Central memory CD8-positive, alpha-beta T cell (primary cell): ENCODE results near the gene OPN1MW.
"Not testable (repeated sequence)": the region's sequence is repeated elsewhere in the genome, so short reads cannot be mapped to it uniquely, and the experiment has no call there.

Source experiments
- ATAC-seq: fragments of 150-1000 bp; cut with Tn5 transposase; replicated peaks from 2 replicates; pipeline ENCODE4 v1.10.0; 2022; ENCODE audit warnings: mild to moderate bottlenecking, moderate FRiP score, moderate number of reproducible peaks; ENCODE audit not compliant: poor library complexity, severe bottlenecking; ENCODE audit errors: extremely low read depth
- DNase-seq, 2 donors: peaks; one replicate each; pipeline ENCODE4 v3.0.0; 2021; ENCODE audit warnings: low spot score in 2 of 2
- H3K27ac Mint-ChIP-seq: one replicate; pipeline ENCODE4 v1.8.0; 2022; ENCODE audit warnings: low read depth, mild to moderate bottlenecking, moderate library complexity, mixed read lengths
- H3K27me3 Mint-ChIP-seq: one replicate; pipeline ENCODE4 v1.8.0; 2022; ENCODE audit warnings: mixed read lengths
- H3K36me3 Mint-ChIP-seq: one replicate; pipeline ENCODE4 v1.8.0; 2022; ENCODE audit warnings: mild to moderate bottlenecking, moderate library complexity, mixed read lengths; ENCODE audit not compliant: insufficient read depth
- H3K4me1 Mint-ChIP-seq: one replicate; pipeline ENCODE4 v1.8.0; 2022; ENCODE audit warnings: mixed read lengths
- H3K4me3 Mint-ChIP-seq: one replicate; pipeline ENCODE4 v1.8.0; 2022; ENCODE audit warnings: mild to moderate bottlenecking, moderate library complexity, mixed read lengths
- H3K9me3 Mint-ChIP-seq: one replicate; pipeline ENCODE4 v1.8.0; 2022; ENCODE audit warnings: mixed read lengths

Gene OPN1MW

DNA sequence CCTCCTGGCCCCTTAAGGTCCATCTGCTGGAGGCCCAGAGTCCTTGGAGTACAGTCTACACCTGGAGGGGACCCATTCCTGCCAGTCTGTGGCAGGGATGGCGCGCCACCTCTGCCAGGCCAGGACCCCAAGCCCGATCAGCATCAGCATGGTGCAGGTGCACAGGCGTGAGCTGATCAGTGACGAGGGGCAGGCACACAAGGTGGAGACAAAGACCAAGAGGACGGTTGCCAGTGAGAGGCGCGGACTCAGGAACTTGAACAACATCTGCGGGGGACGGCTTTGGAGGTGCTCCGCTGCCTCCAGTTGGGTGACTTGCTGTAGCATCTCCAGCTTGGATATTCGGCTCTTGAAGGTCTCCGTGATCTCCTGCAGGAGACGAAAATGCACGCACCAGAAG lies 23.1 kb upstream of the OPN1MW start:
- not testable (repeated sequence) for H3K4me1 Mint-ChIP-seq

DNA sequence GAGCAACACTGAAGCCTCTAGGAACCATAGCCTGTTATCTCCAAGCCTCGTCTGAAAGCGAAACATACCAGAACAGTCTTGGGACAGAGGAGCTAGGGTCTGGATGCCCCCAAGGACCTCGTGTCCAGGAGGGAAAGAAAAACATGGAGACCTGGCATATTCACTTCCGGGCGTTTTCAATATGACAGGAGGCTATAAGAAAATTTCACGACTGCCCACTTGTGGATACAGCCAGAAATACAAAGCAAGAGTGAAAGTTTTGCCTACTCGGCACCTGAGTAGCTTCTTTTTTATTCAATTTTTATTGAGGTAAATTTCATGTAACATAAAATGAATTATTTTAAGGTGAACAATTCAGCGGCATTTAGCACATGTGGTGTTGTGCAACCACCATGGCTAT lies 17.5 kb upstream of the OPN1MW start:
- not testable (repeated sequence) for ATAC-seq, H3K9me3 Mint-ChIP-seq, H3K27me3 Mint-ChIP-seq, H3K4me1 Mint-ChIP-seq, H3K36me3 Mint-ChIP-seq, H3K27ac Mint-ChIP-seq, H3K4me3 Mint-ChIP-seq, DNase-seq

More for the DNA sequence above, 23.1 kb upstream of the OPN1MW start:
- DNase-seq, H3K27me3 Mint-ChIP-seq, H3K27ac Mint-ChIP-seq, H3K9me3 Mint-ChIP-seq, H3K36me3 Mint-ChIP-seq, ATAC-seq, H3K4me3 Mint-ChIP-seq: not testable (repeated sequence)

DNA sequence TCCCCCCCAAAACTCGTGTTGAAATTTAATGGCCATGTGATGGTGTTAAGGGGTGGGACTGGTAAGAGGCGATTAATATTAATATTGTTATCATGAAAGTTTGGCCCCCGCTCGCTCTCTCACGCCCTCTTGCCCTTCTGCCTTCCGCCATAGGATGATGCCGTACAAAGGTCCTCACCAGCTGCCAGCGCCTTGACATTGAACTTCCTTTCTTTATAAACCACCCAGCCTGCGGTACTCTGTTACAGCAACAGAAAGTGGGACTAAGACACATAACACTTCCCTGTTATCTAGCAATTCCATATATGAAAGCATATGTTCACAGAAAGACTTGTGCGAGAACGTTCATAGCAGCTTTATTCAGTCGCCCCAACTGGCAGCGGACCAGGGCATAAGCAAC lies 14.0 kb upstream of the OPN1MW start:
- not testable (repeated sequence) for H3K4me3 Mint-ChIP-seq, H3K4me1 Mint-ChIP-seq, H3K27ac Mint-ChIP-seq, DNase-seq, H3K27me3 Mint-ChIP-seq, H3K36me3 Mint-ChIP-seq, ATAC-seq, H3K9me3 Mint-ChIP-seq

DNA sequence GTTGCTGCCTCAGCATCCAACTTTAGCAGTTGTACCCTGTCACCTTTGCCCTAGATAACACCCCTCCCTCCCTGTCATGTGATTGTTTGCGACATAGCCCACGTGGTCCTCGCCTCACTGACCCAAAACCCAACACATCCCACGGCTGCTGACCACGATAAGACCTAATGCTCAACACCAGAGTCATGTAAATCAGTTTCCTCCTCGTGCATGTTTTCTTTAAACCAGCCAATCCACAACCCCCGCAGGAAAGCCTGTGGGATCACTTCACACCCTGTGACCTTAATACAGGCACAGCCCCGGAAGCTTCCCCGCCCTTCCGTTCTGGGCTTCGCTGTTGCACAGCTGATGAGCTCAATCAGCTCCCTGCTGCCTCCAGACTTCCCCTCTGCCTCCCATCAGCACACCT lies 9.9 kb upstream of the OPN1MW start:
- not testable (repeated sequence) for H3K36me3 Mint-ChIP-seq, DNase-seq, H3K4me3 Mint-ChIP-seq, H3K27me3 Mint-ChIP-seq, H3K9me3 Mint-ChIP-seq, H3K4me1 Mint-ChIP-seq, H3K27ac Mint-ChIP-seq
- peak; percentile 95 for ATAC-seq

DNA sequence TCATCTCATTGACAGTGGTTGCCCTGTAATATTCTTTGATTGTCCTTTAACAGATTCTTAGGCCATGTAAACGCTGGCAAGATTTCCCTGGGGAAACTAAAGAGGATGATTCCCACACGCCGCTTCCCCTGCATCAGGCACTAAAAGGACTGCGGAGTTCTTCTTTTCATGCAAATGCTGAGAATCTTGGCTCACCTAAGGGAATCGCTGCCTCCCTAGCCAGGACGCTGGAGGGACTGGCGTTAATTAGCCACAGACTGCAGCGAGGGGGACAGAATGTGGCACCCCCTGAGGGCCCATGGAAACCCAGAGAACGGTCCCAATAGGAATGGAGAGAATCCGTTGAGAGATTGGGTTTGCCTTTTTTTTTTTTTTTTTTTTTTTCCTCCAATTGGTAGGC lies 8.0 kb upstream of the OPN1MW start:
- not testable (repeated sequence) for H3K27ac Mint-ChIP-seq, H3K36me3 Mint-ChIP-seq, ATAC-seq, H3K4me3 Mint-ChIP-seq, H3K27me3 Mint-ChIP-seq, H3K4me1 Mint-ChIP-seq, H3K9me3 Mint-ChIP-seq, DNase-seq

DNA sequence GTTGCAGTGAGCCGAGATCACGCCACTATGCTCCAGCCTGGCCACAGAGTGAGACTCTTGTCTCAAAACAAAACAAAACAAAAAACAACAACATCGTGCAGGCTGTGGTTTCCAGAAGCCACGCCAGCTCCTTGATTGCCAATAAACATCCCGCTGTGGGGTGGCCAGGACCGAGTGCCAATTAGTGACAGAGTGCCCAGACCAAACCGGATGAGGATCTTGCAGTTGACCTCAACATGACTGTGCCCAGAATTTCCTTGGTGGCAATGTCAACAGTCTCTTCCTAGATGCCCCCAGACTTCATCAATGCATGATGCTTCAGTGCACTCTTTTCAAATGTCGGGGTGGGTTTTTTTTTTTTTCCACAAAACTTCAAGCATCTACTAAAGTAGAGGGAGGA lies 1.4 kb downstream of the OPN1MW start:
- not testable (repeated sequence) for H3K4me3 Mint-ChIP-seq, H3K9me3 Mint-ChIP-seq, H3K27ac Mint-ChIP-seq, H3K27me3 Mint-ChIP-seq, H3K36me3 Mint-ChIP-seq, DNase-seq, H3K4me1 Mint-ChIP-seq
- peak; percentile 32 for ATAC-seq

DNA sequence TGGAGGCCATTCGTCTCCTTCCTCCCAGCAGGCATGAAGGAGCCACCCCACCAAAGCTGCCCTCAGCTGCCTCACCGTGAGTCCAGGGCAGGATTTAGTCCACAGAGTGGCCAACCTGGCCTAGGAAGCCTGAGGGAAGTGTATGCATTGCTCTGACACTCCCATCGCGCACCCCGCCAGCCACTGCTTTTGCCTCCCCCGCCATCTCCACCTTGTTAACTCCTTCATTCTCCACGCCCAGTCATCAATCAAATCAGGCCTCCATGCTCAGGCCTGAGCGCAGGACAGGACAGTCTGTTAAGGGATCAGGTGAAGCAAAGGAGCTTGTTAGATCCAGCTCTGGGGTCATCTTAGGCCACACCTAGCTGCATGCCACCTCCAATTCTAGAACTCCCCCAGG lies 10.4 kb downstream of the OPN1MW start:
- not testable (repeated sequence) for H3K36me3 Mint-ChIP-seq, H3K27me3 Mint-ChIP-seq, H3K4me3 Mint-ChIP-seq, H3K27ac Mint-ChIP-seq, H3K9me3 Mint-ChIP-seq, H3K4me1 Mint-ChIP-seq, ATAC-seq, DNase-seq

DNA sequence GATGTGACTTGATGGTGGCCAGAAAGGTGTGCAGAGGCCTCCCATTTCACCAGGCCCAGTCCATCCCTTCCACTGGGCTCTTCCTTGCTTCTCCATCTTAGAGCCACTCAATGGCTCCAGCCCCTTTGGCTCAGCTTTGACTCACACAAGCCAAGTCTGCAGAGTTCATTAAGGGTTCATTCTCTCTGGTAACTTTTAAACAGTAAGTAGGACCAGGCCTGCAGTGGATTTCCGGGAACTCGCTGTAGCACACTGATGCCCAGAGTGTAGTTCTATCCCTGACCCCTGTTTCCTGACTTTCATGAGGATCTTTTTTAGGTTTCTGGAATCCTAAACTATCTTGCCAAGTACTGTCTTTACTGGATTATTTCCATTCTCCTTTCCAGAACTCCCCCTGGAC lies 11.9 kb downstream of the OPN1MW start:
- not testable (repeated sequence) for H3K9me3 Mint-ChIP-seq, H3K36me3 Mint-ChIP-seq, H3K27me3 Mint-ChIP-seq, H3K4me3 Mint-ChIP-seq, H3K4me1 Mint-ChIP-seq, H3K27ac Mint-ChIP-seq, ATAC-seq, DNase-seq

DNA sequence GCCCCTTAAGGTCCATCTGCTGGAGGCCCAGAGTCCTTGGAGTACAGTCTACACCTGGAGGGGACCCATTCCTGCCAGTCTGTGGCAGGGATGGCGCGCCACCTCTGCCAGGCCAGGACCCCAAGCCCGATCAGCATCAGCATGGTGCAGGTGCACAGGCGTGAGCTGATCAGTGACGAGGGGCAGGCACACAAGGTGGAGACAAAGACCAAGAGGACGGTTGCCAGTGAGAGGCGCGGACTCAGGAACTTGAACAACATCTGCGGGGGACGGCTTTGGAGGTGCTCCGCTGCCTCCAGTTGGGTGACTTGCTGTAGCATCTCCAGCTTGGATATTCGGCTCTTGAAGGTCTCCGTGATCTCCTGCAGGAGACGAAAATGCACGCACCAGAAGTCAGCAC lies 14.1 kb downstream of the OPN1MW start:
- not testable (repeated sequence) for H3K27ac Mint-ChIP-seq, H3K9me3 Mint-ChIP-seq, H3K27me3 Mint-ChIP-seq, ATAC-seq, H3K36me3 Mint-ChIP-seq, H3K4me3 Mint-ChIP-seq, H3K4me1 Mint-ChIP-seq, DNase-seq

DNA sequence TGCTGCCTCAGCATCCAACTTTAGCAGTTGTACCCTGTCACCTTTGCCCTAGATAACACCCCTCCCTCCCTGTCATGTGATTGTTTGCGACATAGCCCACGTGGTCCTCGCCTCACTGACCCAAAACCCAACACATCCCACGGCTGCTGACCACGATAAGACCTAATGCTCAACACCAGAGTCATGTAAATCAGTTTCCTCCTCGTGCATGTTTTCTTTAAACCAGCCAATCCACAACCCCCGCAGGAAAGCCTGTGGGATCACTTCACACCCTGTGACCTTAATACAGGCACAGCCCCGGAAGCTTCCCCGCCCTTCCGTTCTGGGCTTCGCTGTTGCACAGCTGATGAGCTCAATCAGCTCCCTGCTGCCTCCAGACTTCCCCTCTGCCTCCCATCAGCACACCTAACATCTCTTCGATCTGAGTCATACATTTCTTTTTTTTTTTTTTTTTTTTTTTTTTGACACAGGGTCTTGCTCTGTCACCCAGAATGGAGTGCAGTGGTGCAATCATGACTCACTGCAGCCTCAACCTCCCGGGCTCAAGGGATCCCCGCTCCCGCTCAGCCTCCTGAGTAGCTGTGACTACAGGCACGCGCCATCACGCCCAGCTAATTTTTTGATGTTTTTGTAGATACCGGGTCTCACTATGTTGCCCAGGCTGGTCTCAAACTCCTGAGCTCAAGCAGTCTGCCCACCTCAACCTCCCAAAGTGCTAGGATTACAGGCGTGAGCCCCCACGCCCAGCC lies 27.4 kb downstream of the OPN1MW start:
- not testable (repeated sequence) for H3K27ac Mint-ChIP-seq, H3K9me3 Mint-ChIP-seq, H3K27me3 Mint-ChIP-seq, DNase-seq, H3K4me1 Mint-ChIP-seq, H3K36me3 Mint-ChIP-seq, H3K4me3 Mint-ChIP-seq
- peak; percentile 94 for ATAC-seq

DNA sequence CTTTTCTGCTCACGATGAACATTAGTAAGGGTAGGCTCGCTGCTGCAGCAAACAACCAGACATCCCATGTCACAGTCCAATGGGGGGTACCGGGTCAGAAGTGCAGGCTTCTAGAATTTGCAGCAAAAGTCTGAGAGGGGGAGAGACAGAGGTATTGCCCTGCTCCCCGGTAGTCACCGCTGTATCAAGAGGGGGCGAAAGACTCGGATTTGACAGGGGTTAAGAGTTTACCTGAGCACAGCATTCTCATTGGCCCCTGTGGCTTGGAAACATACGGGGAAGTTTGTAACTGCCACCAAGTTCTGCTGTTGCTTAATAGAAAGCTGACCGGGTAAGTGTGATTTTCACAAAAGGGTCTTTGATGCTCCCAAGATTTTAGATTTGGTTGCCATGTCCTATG lies 28.7 kb downstream of the OPN1MW start:
- not testable (repeated sequence) for H3K27me3 Mint-ChIP-seq, H3K4me3 Mint-ChIP-seq, H3K36me3 Mint-ChIP-seq, H3K27ac Mint-ChIP-seq, ATAC-seq, DNase-seq, H3K4me1 Mint-ChIP-seq, H3K9me3 Mint-ChIP-seq

DNA sequence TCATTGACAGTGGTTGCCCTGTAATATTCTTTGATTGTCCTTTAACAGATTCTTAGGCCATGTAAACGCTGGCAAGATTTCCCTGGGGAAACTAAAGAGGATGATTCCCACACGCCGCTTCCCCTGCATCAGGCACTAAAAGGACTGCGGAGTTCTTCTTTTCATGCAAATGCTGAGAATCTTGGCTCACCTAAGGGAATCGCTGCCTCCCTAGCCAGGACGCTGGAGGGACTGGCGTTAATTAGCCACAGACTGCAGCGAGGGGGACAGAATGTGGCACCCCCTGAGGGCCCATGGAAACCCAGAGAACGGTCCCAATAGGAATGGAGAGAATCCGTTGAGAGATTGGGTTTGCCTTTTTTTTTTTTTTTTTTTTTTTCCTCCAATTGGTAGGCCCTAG lies 29.1 kb downstream of the OPN1MW start:
- not testable (repeated sequence) for H3K4me3 Mint-ChIP-seq, H3K36me3 Mint-ChIP-seq, ATAC-seq, H3K4me1 Mint-ChIP-seq, H3K27ac Mint-ChIP-seq, H3K9me3 Mint-ChIP-seq, DNase-seq, H3K27me3 Mint-ChIP-seq

DNA sequence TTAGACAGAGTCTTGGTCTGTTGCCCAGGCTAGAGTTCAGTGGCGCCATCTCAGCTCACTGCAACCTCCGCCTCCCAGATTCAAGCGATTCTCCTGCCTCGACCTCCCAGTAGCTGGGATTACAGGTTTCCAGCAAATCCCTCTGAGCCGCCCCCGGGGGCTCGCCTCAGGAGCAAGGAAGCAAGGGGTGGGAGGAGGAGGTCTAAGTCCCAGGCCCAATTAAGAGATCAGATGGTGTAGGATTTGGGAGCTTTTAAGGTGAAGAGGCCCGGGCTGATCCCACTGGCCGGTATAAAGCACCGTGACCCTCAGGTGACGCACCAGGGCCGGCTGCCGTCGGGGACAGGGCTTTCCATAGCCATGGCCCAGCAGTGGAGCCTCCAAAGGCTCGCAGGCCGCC lies 37.1 kb downstream of the OPN1MW start, which contains the start of gene OPN1MW2:
TSS of gene OPN1MW2 (plus strand) at position 301 of the 400 bp plus-strand sequence. CDS start at position 361, 60 bp downstream.
- not testable (repeated sequence) for H3K9me3 Mint-ChIP-seq, H3K27ac Mint-ChIP-seq, H3K27me3 Mint-ChIP-seq, DNase-seq, H3K4me1 Mint-ChIP-seq, H3K36me3 Mint-ChIP-seq, H3K4me3 Mint-ChIP-seq, ATAC-seq
